DMS79 treated with DMSO at 0.1 percent for 48 hours (cell line): Measurements from ENCODE around the gene RHOT1.
"Not testable (repeated sequence)": the region's sequence is repeated elsewhere in the genome, so short reads cannot be mapped to it uniquely, and the experiment has no call there.

Source experiments
- DNase-seq: peaks from one replicate; lab custom pipeline; 2025; lab: John Stamatoyannopoulos, UW

Gene RHOT1

DNA sequence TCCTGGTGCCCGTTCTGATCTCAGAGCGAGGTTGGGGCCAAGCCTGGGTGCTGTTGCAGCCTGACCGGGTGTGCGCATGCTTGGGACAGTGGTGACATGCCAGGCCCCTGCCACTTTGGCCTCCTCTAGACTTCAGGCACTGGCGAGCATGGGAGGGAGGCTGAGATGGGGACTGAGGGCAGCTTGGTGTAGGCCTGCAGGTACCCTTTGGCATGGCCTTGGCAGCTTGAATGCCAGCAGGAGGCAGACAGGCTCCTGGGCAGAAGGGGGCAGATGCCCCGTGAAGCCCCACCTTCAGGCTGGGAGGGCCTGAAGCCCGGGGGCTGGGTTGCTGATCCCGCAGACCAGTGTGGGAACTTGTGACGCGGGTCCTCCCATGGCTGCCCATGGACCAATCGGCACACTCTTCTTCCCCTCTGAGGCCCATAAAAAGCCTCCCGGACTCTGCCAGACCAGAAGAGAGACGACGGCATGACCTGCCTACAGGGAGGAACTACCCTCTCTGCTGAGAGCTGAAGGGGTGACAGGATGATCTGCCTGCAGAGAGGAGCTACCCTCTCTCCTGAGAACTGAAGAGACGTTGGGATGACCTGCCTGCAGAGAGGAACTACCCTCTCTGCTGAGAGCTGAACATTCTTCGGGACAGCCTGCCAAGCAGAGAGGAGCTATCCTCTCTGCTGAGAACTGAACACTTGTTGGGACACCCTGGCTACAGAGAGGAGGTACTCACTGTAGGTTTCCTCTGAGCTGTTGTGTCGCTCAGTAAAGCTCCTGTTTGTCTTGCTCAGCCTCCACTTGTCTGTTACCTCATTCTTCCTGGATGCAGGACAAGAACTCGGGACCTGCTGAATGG lies 17.5 kb downstream of the RHOT1 start:
- DNase-seq: no peak

GRCh38 chr17:32160526-32160925 lies 18.2 kb downstream of the RHOT1 start:
- no peak for DNase-seq

- DNase-seq: no peak
Measured at GRCh38 chr17:32161029-32161428, 18.7 kb downstream of the RHOT1 start.

- DNase-seq: no peak
Measured at GRCh38 chr17:32161506-32162365, 19.4 kb downstream of the RHOT1 start.

DNA sequence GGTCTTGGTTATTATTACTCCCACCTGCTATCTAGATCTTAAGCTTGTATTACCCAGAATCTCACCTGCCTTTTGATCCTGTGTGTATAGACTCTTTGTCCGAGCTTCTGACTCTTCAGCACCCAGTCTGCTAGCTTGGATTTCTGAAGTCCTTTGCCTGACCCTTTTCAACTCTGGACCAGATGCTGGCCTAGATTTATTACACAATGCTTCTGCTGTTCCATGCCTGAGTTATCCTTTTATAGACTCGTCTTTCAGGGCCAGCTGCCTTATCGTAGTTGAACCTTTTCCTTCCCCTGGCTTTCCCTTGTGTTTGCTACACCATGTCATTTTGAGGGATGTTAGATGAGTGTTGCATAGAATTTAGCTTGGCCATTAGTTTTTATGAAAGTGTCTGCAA lies 32.6 kb downstream of the RHOT1 start:
- DNase-seq: no peak

DNA sequence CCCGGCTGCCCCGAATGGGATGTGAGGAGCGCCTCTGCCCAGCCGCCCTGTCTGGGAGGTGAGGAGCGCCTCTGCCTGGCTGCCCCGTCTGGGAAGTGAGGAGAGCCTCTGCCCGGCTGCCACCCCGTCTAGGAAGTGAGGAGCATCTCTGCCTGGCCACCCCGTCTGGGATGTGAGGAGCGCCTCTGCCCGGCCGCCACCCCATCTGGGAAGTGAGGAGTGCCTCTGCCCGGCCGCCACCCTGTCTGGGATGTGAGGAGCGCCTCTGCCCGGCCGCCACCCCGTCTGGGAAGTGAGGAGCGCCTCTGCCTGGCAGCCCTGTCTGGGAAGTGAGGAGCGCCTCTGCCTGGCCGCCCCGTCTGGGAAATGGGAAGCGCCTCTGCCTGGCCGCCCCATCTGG lies 36.4 kb downstream of the RHOT1 start:
- DNase-seq: not testable (repeated sequence)

- DNase-seq: not testable (repeated sequence)
Measured at GRCh38 chr17:32179103-32179502, 36.8 kb downstream of the RHOT1 start.

DNA sequence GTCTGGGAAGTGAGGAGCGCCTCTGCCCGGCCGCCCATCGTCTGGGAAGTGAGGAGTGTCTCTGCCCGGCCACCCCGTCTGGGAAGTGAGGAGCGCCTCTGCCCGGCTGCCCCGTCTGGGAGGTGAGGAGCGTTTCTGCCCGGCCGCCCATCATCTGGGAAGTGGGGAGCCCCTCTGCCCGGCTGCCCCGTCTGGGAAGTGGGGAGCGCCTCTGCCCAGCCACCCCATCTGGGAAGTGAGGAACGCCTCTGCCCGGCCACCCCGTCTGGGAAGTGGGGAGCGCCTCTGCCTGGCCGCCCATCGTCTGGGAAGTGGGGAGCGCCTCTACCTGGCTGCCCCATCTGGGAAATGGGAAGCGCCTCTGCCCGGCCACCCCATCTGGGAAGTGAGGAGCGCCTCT lies 37.2 kb downstream of the RHOT1 start:
- DNase-seq: not testable (repeated sequence)

- DNase-seq: not testable (repeated sequence)
Measured at GRCh38 chr17:32180262-32180661, 38.0 kb downstream of the RHOT1 start.

- no peak for DNase-seq
Measured at GRCh38 chr17:32185875-32186274, 43.6 kb downstream of the RHOT1 start.

DNA sequence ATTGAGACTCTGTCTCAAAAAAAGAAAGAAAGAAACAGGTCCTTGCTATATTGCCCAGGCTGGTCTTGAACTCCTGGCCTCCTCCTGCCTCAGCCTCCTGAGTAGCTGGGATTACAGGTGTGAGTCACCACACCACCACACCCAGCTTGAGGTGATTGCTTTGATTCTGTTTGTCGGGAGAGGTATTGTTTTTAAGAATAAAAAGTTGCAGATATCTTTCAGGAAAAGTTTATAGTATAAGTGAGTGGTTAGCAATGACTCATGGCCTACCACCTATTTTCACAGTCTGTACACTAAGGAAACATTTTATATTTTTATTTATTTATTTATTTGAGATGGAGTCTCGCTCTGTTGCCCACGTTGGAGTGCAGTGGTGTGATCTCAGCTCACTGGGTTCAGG lies 45.0 kb downstream of the RHOT1 start:
- DNase-seq: no peak

DNA sequence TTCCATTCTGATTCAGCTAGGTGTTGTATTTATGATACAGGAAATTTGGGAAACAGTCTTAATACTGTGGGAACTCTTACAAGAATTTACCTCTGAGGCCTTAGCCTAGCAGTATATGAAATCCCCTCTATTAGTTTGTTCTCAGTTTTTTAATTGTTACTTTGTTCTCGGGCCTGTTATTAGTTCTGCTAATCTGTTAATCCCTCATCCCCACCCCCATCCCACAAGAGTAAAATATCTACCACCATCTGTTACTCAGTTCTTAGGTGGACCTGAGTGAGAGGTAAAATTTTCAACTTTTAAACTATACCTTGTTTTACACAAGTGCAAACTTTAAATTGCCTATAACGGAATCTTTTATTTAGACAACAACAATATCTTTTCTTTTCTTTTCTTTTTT lies 47.0 kb downstream of the RHOT1 start:
- DNase-seq: no peak

- DNase-seq: no peak
Measured at GRCh38 chr17:32191306-32191705, 49.0 kb downstream of the RHOT1 start.

GRCh38 chr17:32192379-32192778 lies 50.1 kb downstream of the RHOT1 start:
- DNase-seq: no peak

DNA sequence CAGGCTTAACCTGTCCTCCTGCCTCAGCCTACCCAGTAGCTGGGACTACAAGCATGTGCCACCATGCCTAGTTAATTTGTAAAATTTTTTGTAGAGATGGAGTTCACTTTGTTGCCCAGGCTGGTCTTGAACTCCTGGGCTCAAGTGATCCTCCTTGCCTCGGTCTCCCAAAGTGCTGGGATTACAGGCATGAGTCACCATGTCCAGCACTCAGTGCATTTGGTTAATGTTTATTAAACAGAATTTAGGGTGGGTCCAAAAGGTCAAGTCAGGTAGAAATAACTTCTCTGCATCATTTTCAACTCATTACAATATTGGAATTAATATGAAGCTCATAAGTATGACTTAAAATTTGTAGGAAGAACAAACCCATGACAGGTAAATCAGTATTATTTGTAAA lies 55.7 kb downstream of the RHOT1 start:
- DNase-seq: no peak

DNA sequence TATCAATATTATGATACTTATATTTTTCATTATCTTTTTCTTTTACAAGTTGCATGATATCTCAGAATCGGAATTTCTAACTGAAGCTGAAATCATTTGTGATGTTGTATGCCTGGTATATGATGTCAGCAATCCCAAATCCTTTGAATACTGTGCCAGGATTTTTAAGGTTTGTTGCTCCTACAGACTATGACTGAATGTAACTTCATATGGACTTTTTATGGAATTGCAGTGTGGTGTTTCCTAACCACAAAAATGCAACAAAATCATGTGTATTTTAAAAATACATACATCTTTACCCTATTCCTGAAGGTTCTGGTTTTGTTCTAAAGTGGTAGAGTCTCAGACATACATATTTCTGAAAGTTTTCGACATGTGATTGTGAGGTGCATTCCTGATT lies 64.6 kb downstream of the RHOT1 start:
- no peak for DNase-seq

DNA sequence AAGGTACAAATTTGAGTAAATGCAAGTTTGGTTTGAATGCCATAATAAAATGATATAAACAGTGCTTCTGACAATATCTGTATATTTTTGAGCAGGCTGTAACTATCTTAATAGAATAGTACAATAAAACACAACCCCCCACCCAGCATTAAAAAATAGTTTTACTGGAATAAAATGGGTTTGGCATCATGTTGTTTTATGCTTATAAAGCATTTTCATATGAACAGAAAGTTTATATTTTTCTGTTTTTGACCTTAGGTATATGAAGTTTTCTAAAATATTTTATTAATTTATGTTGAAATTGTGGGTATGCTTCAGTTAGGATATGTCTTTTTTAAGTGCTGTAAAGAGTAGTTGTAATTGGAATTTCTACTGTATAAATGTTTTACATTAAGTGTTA lies 66.1 kb downstream of the RHOT1 start:
- no peak for DNase-seq

DNA sequence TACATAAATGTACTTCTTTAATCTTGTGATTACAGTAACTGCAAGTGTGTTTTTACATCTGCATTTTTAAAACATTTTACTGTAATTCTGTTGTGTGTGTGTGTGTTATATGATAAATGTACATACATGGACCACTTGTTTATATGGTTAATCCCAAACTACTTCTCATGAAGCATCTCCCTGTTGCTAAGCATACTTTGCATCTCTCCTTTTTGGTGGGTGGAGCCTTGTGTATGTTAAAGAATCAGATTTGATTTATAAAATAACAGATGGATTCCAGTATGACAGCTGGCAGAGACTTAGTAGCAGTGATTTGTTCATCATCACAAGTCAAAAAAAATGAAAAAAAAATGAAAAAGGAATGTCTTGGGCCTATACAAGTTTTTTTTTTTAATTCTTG lies 67.3 kb downstream of the RHOT1 start:
- no peak for DNase-seq

- no peak for DNase-seq
Measured at GRCh38 chr17:32211671-32212070, 69.4 kb downstream of the RHOT1 start.

- no peak for DNase-seq
Measured at GRCh38 chr17:32215696-32216095, 73.4 kb downstream of the RHOT1 start.

GRCh38 chr17:32222621-32223020 lies 80.3 kb downstream of the RHOT1 start:
- DNase-seq: no peak

DNA sequence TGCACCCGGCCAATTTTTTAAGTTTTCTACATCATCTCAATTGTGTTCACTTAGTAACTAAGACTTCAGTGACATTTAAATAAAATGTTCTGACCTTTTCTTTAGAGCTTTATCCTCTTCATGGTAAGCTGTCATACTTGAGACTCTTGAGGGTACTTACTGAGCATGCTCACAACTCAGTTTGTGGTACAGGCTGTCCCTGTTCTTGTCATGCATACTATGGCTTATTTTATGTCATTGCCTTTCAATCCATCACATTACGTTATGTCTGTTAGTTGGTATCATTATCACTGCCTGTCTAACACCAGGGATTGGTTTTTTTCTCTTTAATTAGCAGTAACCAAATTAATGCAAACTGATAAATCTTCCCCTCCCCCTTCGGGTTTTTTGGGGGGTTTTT lies 81.4 kb downstream of the RHOT1 start:
- DNase-seq: no peak

DNA sequence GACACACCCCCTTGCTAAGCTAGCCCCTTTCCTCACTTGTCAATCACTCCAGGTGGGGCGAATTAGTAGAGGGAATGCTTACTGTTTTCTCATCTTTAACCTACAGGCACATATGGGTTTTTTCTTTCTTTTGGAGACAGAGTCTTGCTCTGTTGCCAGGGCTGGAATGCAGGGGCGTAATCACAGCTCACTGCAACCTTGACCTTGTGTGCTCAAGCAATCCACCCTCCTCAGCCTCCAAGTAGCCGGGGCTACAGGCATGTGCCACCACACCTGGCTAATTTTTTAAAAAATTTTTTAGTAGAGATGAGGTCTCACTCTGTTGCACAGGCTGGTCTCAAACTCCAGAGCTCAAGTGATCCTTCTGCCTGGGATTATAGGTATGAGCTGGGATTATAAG lies 84.6 kb downstream of the RHOT1 start:
- no peak for DNase-seq
